ENCODE data around the gene EFNB3.

The EFNB3 gene, protein sequence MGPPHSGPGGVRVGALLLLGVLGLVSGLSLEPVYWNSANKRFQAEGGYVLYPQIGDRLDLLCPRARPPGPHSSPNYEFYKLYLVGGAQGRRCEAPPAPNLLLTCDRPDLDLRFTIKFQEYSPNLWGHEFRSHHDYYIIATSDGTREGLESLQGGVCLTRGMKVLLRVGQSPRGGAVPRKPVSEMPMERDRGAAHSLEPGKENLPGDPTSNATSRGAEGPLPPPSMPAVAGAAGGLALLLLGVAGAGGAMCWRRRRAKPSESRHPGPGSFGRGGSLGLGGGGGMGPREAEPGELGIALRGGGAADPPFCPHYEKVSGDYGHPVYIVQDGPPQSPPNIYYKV

DNA sequence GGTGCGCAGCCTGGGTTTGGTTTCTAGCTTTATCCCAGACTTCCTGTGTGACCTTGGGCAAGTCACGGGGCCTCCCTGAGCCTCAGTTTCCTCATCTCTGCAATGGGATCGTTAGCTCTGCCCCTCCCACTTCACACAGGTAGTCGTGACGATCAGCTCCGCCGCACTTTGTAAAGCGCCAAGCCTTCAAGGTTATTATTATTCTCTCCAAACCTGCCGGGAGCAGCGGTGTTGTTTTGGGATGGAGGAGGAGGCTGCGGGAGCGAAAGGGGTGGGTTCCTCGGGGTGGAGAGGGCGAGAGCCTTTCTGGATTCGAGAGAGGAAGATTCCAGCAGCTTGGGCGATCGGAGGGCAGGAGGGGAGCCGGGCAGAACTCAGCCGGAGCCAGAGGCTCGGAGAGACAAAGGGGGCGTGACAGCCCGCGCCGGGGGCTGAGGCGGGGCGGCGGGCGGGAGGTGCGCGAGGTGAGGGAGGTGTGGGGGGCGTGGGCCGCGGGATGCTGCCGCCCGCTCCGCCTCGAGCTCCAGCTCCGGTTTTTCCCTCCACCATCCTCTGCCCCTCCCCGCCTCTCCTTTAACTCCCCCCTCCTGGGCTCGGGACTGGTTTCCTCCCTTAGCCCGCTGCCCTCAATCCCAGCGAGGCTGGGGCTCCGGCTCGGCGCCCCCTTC is at the start of gene EFNB3:
Gene EFNB3, plus strand, starts transcription at position 602 of the 668 bp plus-strand sequence. CDS start 397 bp downstream, outside the sequence.
- no peak for DNase-seq

DNA sequence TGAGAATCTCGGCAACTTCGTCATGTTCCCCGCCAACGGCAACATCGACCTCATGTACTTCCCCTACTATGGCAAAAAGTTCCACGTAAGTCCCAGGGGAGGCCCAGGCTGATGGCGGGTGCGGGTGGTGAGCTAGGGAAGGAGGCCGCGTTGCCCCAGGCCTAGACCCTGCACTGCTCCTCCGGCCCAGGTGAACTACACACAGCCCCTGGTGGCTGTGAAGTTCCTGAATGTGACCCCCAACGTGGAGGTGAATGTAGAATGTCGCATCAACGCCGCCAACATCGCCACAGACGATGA is 49.5 kb upstream of the EFNB3 start:
- no peak for DNase-seq

DNA sequence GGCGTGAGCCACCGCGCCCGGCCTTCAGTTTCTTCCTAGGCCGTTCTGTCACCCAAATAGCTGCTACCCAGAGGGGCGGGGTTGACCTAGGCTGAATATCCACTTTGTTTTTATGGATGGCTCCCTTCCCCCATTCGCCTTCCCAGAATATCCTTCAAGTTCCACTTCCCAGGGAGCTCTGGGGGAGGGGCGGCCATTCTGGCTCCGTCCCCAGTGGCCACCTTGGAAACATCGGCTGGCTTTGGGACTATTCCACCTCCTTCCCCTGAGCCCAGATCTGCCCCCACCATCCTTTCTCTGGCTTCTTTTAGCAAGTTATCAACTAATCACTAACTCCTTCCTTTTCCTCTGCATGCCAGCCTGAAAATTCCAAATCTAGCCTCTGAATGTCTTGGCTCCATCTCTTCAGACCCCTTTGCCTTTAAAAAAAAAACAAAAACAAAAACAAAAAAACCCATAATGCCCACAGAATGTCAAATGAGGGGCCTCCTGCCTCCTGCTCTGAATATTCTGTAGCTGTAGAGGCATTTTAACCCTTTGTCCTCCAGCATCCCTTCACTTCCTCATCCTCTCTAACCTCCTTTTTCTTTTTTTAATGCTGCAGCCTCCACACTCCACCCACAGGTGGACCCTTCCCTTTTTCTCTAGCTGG is 47.9 kb upstream of the EFNB3 start:
- no peak for DNase-seq

DNA sequence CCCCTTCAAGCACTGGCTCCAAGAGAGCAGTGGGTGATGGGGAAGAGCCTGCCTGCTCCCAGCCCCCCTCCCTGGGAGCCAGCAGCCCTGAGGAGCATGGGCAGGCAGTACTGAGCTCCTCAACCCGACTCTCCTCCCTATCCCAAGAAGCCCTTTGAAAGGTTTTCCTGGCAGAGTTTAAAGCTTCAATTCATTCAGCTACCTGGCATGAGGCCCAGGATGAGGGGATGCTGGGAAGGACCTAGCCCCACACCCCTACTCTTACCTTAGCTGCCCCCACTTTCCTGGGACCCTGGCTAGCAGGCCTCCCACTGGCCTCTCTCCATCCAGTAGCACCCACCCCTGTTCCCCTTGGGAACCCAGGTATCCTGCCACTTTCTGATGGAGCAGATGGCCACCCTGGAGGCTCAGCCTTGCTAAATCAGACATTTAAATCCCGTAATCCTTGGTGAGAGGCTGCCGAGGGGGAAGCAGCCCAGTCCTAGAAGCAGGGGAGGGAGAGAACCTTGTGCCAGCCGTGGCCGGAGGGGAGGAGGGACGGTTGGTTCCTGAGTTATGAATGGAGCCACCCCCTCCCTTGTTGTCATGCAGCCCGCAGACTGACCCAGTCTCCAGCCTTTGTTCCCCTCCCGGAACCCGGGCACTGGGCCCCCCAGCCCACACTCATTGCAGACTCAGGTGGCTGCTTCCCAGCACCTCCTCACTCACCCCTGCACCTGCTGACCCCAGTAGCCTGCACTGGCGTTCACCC is 37.2 kb upstream of the EFNB3 start:
- DNase-seq = no peak

DNA sequence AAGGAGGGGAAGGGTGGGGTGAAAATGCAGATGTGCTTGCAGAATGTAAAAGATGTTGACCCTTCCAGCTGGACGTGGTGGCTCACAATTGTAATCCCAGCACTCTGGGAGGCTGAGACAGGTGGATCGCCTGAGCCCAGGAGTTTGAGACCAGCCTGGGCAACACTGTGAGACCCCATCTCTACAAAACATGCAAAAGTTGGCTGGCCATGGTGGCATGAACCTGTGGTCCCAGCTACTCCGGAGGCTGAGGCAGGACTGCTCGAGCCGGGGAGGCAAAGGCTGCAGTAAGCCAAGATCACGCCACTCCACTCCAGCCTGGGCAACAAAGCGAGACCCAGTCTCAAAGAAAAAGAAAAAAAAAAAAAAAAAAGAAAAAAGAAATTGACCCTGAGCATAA is 36.5 kb upstream of the EFNB3 start:
- no peak for DNase-seq

DNA sequence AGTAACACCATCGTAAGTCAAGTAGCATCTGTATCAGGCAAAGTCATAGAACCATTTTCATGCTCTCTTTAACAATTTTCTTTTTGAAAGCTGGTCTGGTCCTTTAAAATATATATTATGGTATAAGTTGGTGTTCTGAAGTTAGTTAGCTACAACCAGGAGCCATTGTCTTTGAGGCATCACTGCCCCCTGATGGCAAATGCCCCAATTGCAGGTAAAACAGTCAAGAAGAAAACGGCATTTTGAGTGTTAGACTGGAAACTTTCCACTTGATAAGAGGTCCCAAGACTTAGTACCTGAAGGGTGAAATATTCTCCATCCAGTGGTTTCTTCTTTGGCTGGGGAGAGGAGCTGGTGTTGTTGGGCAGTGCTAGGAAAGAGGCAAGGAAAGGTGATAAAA is 31.8 kb upstream of the EFNB3 start:
- DNase-seq = peak; percentile 48 to 64 (median 59)

DNA sequence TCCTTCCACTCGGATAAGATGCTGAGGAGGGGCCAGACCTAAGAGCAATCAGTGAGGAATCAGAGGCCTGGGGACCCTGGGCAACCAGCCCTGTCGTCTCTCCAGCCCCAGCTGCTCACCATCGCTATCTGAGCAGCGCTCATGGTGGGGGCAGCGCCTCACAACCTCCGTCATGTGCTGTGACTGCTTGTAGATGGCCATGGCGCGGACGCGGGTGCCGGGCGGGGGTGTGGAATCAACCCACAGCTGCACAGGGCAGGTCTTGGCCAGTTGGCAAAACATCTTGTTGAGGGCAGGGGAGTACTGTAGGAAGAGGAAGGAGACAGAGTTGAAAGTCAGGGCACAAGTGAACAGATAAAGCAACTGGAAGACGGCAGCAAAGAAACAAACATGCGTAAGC is 30.1 kb upstream of the EFNB3 start:
- DNase-seq = no peak

DNA sequence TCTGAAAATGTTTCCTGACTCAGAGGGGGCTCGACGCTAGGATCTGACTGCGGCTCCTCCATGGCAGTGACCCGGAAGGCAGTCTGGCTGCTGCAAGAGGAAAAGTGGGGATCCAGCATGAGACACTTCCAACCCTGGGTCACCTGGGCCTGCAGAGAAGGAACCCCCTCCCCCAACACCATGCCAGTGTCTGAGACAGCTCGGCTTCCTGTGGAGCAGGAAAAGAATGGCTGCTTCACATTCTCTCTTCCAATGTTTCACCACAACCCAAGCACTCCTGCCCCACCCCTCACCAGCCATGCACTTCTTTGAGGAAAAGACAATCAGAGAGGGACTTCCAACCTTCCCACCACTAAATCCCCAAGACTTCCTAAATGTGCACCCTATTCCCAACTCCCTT is 28.5 kb upstream of the EFNB3 start:
- DNase-seq = no peak

DNA sequence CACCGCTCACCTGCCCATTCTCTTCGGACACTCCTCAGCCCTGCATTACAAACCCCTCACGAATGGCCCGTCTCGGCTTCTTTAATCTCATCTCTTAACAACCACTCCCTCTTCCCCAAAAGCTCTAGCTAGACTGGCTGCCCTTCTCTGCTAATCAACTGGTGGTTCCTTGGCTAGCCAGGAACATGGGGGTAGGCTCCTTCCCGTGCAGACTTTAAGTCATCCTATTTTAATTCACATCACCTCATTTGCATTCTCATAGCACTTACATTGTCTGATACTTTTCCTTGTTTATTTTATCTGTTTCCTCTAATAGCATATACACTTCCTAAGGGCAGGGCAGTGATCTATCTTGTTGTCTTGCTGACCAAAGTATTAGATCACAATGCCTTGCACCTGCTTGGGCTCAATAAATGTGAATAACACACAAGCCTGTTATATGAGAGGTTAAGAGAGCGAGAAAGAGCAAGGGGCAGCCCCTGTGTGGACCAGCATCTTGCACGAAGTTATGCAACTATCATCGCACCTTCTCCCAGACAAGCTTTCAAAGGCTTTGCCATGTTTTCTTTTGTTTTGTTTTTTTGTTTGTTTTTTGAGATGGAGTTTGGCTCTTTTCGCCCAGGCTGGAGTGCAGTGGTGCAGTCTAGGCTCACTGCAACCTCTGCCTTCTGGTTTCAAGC is 27.5 kb upstream of the EFNB3 start:
- DNase-seq = no peak

DNA sequence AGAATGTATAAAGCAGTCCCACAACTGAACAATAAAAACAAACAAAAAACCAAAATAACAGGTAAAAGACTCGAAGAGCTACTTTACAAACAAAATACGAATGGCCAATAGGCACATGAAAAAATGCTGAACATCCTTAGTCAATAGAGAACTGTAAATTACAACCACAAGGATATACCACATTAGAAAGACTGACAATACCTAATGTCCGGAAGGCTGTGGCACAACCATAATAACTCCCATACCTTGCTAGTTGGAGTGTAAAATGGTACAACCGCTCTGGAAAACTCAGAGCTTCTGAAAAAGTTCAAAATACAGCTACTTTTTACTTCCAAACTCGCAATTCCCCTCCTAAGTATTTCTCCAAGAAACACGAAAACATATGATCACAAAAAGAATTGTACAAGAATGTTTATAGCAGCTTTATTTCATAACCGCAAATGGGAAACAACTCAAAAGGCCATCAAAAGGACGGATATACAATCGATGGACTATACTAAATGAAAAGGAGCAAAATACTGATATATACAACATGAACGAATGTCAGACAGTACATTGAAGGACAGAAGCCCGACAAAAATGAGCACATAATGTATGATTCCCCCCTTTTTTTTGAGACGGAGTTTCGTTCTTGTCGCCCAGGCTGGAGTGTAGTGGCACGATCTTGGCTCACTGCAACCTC is 20.0 kb upstream of the EFNB3 start:
- DNase-seq = no peak

DNA sequence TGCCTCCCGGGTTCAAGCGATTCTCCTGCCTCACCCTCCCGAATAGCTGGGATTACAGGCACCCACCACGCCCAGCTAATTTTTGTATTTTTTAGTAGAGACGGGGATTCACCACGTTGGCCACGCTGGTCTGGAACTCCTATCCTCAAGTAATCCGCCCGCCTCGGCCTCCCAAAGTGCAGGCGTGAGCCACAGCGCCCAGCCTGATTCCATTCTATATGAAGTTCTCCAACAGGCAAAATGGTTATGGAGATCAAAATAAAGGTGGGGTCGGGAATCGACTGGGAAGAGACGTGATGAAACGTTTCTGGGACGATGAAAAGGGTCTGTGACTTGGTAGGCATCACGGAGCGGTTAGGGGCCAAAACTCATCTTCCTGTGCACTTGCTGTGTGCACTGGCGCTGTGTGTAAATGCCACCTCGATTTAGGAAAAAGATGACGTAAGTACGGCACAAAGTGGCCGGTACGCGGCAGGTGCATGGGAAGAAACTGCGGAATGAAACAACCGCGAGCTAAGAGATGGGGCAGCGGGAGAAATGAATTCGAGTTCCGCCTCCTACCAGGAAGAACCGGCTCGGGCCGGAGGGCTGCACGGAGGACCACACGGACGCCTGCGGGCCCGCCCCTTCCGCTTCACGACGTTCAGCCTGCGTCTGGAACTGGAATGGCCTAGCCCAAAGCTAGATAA is 19.3 kb upstream of the EFNB3 start:
- DNase-seq = peak; percentile 96 to 97 (median 96)

DNA sequence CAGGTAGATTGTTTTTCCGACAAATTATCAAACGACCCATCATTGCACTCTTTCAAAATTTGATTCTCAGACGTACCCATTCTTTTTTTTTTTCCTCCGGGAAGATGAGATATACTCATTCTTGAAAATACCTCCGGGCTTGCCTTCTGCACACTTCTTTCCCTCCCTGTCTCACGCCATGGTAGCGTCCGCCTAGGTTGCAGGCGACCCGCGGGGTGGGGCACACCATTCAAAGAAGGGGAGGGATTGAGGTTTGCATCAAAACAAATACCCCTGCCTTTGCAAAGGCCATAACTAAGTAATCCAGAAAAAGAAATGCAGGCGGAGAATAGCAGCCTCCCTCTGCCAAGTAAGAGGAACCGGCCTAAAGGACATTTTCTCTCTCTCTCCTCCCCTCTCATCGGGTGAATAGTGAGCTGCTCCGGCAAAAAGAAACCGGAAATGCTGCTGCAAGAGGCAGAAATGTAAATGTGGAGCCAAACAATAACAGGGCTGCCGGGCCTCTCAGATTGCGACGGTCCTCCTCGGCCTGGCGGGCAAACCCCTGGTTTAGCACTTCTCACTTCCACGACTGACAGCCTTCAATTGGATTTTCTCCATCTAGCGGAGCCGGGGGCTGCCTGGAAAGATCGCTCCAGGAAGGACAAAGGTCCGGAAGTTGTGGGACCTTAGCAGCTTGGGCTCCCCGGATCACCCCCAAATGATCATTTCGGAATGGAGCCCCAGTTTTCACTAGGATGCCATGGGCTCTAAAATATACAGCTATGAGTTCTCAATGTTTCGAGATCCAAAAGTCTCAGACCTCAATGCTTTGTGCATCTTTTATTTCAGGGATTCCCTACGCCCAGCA is 18.6 kb upstream of the EFNB3 start:
- DNase-seq = peak; percentile 85 to 87 (median 85)

DNA sequence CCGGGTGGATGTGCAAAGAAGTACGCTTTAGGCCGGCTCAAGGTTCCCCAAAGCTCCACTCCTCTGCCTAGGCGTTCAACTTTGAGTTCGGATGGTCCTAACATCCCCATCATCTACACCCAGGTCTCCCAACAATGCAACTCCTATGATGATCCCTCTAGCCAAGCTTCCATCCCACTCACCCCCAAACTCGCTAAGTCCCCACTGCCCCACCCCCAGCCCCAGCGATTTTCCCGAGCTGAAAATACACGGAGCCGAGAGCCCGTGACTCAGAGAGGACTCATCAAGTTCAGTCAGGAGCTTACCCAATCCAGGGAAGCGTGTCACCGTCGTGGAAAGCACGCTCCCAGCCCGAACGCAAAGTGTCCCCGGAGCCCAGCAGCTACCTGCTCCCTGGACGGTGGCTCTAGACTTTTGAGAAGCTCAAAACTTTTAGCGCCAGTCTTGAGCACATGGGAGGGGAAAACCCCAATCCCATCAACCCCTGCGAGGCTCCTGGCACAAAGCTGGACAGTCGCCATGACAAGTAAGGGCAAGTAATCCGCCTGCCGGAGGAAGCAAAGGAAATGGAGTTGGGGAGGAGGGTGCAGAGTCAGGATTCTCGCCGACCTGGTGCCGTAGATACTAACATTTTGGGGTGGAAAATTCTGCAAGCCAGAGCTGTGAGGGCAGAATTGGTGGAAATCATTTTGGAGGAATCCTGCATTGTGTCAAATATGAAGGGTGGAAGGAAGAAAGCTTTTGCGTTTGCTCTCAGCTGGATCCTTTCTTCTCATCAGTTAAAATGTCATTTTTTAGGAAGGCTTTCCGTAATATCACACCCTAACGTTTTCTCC is 17.7 kb upstream of the EFNB3 start, which contains the start of gene TP53:
Gene TP53, minus strand, starts transcription at position 419 of the 836 bp plus-strand sequence. CDS start 10,896 bp downstream, outside the sequence.
- peak; percentile 92 to 95 (median 92) for DNase-seq

DNA sequence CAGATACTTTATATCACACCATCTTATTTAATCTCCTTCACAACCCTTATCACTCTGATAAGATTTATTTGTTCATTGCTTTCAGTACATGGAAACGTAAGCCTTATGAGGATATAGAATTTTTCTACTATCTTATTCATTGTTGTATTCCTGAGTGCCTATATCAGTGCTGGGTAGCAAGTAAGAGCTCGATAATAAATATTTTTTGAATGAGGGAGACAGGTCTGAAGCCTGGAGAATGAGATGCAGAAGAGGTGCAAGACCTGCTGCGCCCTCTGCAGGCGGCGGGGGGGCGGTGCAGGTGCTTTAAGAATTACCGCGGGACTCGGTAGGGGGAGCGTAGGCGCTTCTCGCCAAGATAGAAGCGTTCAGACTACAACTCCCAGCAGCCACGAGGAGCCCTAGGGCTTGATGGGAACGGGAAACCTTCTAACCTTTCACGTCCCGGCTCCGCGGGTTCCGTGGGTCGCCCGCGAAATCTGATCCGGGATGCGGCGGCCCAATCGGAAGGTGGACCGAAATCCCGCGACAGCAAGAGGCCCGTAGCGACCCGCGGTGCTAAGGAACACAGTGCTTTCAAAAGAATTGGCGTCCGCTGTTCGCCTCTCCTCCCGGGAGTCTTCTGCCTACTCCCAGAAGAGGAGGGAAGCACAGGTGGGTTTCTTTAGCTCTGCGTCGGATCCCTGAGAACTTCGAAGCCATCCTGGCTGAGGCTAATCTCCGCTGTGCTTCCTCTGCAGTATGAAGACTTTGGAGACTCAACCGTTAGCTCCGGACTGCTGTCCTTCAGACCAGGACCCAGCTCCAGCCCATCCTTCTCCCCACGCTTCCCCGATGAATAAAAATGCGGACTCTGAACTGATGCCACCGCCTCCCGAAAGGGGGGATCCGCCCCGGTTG is 16.8 kb upstream of the EFNB3 start, which contains the start of gene WRAP53:
Gene WRAP53, plus strand, starts transcription at position 570 of the 900 bp plus-strand sequence. Its CDS starts 172 bp downstream, at position 742.
- peak; percentile 97 to 99 (median 98) for DNase-seq

DNA sequence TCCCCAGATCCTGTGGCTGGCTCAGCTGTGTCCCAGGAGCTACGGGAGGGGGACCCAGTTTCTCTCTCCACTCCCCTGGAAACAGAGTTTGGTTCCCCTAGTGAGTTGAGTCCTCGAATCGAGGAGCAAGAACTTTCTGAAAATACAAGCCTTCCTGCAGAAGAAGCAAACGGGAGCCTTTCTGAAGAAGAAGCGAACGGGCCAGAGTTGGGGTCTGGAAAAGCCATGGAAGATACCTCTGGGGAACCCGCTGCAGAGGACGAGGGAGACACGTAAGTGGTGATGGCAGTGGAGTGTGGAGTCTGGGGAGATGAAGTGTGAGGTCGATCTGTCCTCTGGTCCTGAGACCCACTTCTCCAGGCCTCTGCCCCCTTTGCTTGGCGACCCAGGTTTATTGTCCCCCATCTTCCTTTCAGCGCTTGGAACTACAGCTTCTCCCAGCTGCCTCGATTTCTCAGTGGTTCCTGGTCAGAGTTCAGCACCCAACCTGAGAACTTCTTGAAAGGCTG is 16.1 kb upstream of the EFNB3 start:
- no peak for DNase-seq

DNA sequence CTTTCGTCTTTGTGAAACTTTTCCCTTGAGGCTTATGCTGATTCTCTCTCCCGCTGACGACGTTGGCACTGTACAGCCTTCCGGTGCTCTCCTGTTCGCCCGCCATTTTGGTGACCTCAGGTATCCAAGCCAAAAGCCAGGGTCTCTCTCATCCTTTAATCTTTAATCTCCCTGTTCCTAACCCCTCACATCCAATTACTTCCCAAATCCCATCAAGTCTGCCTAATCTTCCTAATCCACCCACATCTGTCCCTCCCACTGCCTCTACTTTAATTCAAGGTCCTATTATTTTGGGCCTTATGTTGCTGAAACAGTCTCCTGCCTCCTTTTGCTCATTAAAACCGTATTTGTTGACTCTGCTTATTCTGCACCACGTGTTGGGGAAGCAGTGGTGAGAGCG is 9.4 kb upstream of the EFNB3 start:
- DNase-seq = no peak

DNA sequence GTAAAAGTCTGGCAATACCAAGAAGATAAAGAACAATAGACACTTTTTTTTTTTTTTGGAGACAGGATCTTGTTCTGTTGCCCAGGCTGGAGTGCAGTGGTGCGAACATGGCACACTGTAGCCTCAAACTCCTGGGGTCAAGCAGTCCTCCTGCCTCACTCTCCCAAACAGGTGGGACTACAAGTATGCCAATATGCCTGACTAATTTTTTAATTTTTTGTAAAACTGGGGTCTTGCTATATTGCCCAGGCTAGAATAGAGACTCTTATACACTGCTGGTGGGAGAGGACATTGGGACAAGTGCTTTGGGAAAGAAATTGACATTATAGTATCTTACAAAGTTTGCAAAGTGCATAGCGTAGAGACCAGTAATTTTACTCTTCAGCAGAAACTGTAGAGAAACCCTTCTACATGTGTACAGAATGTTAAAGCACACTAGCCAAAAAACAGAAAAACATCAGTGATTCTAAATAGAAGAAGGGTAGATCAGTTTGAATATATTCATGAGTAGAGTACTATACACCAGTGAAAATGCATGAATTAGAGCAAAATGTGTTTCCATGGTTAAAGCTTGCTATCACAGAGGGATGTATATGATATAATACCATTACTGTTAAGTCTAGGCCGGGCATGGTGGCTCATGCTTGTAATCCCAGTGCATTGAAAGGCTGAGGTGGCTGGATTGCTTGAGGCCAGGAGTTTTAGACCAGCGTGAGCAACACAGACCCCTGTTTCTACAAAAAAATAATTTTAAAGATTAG is 7.0 kb upstream of the EFNB3 start:
- DNase-seq = no peak
